ENCODE measurements around the gene FAM124A.

FAM124A gene, protein sequence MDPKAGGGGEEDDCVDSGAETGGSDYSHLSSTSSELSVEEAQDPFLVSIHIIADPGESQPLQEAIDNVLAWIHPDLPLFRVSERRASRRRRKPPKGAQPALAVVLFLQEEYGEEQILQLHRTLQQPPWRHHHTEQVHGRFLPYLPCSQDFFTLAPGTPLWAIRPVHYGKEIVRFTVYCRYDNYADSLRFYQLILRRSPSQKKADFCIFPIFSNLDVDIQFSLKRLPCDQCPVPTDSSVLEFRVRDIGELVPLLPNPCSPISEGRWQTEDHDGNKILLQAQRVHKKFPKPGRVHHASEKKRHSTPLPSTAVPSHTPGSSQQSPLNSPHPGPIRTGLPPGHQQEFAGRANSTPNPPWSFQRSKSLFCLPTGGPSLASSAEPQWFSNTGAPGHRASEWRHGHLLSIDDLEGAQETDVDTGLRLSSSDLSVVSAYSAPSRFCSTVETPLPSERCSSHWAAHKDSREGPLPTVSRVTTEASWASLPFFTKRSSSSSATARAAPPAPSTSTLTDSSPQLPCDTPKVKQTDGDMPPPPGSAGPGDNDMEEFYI

GRCh38 chr13:51222037-51222685, at the start of gene FAM124A:
FAM124A (plus strand) TSS chr13:51222398; CDS start chr13:51222502, 104 bp downstream.
- peak; percentile 57 for DNase-seq (ENCODE audit: low spot score)

GRCh38 chr13:51175021-51175420, 47.2 kb upstream of the FAM124A start:
- DNase-seq (ENCODE audit: low spot score): no peak

- DNase-seq (ENCODE audit: low spot score): no peak
Observed at GRCh38 chr13:51175639-51176038, 46.6 kb upstream of the FAM124A start.

DNA sequence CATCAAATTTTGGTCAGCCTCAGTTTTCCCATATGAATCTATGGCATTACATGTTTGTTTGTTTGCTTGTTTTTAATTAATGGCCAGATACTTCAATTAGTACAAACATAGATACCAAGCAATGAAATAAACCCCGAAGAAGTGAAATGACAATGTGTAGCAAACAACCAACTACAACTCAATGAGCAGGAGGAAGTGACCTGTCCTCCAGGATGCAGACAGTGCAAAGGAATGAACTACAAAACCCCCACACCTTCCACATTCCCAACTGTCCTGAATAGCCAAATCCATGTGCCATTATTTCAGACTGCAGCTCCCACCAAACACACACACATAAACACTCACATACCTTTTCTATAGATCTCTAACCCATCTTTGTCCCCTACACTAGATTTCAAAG, 45.0 kb upstream of the FAM124A start:
- DNase-seq (ENCODE audit: low spot score): no peak

- DNase-seq (ENCODE audit: low spot score): no peak
Observed at GRCh38 chr13:51178456-51179074, 43.6 kb upstream of the FAM124A start.

- DNase-seq (ENCODE audit: low spot score): no peak
Observed at GRCh38 chr13:51179432-51179971, 42.7 kb upstream of the FAM124A start.

DNA sequence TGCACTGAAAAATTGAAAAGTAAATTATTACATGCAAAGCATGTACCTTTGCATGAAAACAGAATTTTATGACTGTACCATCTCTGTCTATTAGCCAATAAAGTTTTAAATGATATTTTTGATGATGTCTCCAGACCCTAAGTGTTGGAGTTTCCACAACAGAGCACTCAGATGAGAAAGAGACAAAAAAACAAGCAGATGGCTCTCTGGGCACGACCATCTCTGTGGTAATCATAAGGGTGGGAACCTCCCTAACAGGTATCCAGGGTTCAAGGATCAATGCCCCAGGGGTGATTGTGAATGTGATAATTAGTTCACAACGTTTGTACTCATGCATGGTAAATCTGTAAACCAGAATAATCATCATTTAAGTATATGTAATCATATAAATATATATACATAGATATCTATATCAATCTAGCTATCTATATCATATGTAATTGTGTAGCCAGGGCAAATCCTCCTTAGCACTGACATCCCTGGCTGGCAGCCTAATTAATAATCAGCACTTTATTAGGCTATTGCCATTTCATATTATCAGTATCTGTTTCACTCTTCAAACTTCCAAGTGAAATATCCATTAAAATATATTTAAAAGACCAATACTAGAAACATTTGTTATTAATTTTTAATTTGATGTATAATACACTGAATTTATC, 41.2 kb upstream of the FAM124A start:
- no peak for DNase-seq (ENCODE audit: low spot score)

GRCh38 chr13:51181786-51182383, 40.3 kb upstream of the FAM124A start:
- no peak for DNase-seq (ENCODE audit: low spot score)

DNA sequence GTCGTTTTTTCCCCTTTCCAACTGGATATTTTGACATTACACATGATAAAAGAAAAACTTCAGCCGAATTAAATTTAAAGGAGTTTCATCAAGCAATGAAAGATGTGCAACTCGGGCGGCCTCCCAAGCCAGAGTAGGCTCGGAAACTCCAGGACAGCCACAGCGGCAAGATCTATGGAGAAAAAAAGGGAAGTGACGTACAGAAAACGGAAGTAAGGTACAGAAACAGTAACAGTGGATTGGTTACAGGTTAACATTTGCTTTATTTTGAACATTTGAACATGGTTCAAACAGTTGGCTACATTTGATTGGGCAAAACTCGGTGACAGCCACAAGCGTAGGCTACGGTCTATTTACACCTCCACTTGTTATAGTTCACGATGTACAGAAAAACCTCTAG, 30.5 kb upstream of the FAM124A start:
- DNase-seq (ENCODE audit: low spot score): no peak

DNA sequence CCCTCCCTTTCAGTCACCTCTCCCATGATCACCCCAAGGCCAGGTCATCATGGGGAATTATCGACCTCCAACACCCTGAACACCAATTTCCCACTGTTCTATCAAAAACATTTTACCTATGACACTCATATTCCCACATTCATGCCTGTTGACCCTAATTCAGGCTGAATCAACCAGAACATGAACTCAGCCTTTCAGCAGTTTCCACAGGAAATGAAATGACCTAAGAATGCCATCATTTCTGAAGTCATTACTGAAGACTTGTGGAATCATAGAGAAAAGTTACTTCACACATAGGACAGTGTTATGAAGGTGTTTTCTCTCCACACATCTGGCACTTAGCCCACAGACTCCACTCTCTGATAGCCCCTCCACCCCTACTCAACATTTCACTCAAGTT, 29.9 kb upstream of the FAM124A start:
- no peak for DNase-seq (ENCODE audit: low spot score)

DNA sequence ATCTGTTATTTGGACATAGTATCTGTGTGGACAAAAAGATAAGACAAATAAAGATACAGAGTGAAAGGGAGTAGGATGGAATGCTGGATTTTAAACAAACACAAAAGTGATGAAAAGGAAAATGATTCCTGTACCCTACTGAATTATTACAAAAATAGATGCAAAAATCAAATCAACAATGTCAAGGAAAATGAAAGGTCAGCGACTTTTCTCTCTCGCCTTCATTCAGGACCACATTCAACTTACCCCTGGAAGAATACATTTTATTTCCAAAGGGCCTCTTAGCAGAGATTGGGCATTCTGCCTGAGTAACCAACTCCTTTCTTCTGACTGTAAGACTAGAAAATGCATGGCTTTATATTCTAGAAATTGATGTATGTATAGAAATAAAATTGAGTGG, 28.8 kb upstream of the FAM124A start:
- DNase-seq (ENCODE audit: low spot score): no peak

DNA sequence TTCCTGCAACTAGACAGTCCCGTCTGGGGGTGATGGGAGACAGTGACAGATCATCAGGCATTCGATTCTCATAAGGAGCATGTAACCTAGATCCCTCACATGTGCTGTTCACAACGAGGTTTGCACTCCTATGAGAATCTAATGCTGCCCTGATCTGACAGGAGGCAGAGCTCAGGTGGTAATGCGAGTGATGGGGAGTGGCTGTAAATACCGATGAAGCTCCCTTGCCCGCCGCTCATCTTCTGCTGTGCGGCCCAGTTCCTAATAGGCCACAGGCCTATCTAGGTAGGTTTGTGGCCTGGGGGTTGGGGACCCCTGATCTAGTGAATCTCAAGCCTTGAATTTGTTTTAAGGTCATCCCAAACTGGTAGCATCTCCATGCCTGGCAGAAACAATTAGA, 27.3 kb upstream of the FAM124A start:
- DNase-seq (ENCODE audit: low spot score): no peak

DNA sequence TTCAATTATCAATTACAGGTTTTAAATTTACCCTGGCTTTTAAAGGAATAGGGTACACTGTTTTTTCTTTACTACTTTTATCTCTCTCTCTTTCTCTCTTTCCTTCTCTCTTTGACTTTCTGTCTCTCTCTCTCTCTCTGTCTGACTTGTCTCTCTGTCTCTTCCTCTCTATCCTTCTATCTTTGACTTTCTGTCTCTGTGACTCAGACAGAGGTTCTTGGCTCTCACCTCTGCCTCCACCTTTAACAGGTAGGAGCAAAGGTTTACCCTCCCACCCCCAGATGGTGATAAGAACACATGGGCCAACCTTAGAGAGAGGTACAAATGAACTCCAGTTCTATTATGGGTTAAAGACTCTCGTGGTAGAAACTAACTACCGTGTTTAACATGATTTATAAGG, 20.3 kb upstream of the FAM124A start:
- DNase-seq (ENCODE audit: low spot score): no peak

DNA sequence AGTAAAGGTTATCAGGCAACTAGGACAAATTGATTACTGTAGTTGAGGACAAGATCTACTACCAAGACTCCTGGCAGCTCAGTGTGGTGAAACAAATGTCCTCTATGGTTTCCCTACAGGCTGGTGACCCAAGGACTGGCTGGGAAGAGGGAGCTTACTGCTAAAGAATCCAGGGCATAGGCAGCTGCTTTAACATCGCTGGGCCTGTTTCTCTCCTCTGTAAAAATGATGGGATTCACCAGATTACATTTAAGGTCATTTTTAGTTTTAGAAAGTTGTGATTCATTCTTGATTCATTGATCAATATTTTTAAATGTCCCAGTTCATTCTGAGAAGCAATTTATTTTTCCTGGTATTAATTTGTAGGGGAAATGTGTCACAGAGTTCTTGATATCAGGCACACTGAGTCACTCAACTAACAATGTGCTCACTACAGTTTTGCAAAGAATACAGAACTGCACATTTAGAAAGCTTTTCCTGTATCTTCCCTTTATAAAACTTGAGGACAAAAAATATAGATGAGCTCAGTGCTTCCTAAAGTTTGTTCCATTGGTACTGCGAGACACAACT, 19.6 kb upstream of the FAM124A start:
- DNase-seq (ENCODE audit: low spot score): no peak

- DNase-seq (ENCODE audit: low spot score): no peak
Observed at GRCh38 chr13:51206584-51206983, 15.6 kb upstream of the FAM124A start.

GRCh38 chr13:51207881-51208280, 14.3 kb upstream of the FAM124A start:
- no peak for DNase-seq (ENCODE audit: low spot score)

DNA sequence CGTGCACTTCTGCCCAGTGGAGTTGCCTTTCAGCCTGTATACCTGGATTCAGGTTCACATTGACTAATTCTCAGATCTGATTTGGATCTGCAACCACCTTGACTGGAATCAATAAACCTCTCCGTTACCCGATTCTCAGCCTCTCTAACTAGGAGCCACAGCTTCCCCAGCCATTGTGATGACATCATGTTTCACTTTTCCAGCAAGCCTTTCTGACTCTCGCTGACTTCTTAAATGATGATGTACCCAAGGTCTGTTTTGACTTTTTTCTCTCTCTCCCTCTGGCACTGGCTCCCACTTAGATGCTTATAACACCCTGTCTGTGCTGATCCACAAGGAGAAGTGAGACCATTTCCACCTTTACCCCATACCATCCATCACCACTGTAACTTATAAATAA, 13.5 kb upstream of the FAM124A start:
- DNase-seq (ENCODE audit: low spot score): no peak

GRCh38 chr13:51211910-51212309, 10.3 kb upstream of the FAM124A start:
- no peak for DNase-seq (ENCODE audit: low spot score)

- DNase-seq (ENCODE audit: low spot score): no peak
Observed at GRCh38 chr13:51212758-51213157, 9.4 kb upstream of the FAM124A start.

DNA sequence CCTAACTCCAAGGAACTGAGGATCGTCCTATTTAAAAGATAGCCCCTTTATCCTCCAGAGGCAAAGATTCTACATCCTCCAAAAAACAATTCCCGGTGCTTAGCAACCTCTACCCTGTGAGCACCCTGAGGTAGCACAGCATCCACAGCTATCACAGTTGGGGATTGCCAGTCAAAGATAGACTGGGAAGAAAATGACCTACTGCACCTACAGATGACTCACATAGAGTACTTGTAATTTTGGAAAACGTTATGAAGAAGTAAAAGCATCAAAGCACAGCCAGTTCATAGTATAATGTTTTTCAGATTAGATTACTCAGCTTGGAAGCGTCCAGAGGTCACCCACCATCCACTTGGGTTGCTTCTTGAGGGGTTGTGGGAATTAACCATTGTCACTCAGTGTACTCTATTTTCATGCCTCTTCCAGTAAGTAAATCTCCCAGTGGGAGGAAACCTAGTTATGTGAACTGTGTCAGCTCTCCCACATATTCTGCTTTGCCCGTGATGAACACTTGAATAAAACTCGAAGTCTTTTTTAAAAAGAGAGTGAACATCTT, 8.9 kb upstream of the FAM124A start:
- DNase-seq (ENCODE audit: low spot score): no peak

- DNase-seq (ENCODE audit: low spot score): no peak
Observed at GRCh38 chr13:51218626-51219025, 3.6 kb upstream of the FAM124A start.

Measured in Ammon's horn (tissue), 1 donor.